NCI-H2107 treated with DMSO at 0.1 percent for 48 hours (cell line): ENCODE data around the gene ATP5F1B.
A peak's percentile ranks its signal among the peaks of the same experiment; 100 is the strongest.

Experiments
- DNase-seq: peaks from one replicate; lab custom pipeline; 2025; ENCODE audit not compliant: unreplicated experiment; lab: John Stamatoyannopoulos, UW

Gene ATP5F1B

GRCh38 chr12:56645717-56646446 lies at the start of gene ATP5F1B:
Gene ATP5F1B (minus strand): TSS chr12:56645984. CDS start chr12:56645963, 21 bp downstream.
- DNase-seq, result peak; percentile 100

GRCh38 chr12:56694161-56694560 lies 48.4 kb upstream of the ATP5F1B start:
- no peak for DNase-seq

GRCh38 chr12:56688846-56689109 lies 43.0 kb upstream of the ATP5F1B start:
- no peak for DNase-seq

- peak; percentile 99 for DNase-seq
Observed at GRCh38 chr12:56688129-56688845, 42.5 kb upstream of the ATP5F1B start, which contains the start of gene PTGES3. Gene PTGES3 (minus strand): TSS chr12:56688284. CDS start chr12:56687999, 285 bp downstream.

- peak; percentile 44 for DNase-seq
Observed at GRCh38 chr12:56687223-56688128, 41.7 kb upstream of the ATP5F1B start.

GRCh38 chr12:56684745-56685359 lies 39.1 kb upstream of the ATP5F1B start:
- DNase-seq, result peak; percentile 19

- no peak for DNase-seq
Observed at GRCh38 chr12:56682323-56682722, 36.5 kb upstream of the ATP5F1B start.

GRCh38 chr12:56679883-56680575 lies 34.2 kb upstream of the ATP5F1B start:
- DNase-seq, result no peak

- DNase-seq, result no peak
Observed at GRCh38 chr12:56678852-56679251, 33.1 kb upstream of the ATP5F1B start.

- no peak for DNase-seq
Observed at GRCh38 chr12:56677680-56678079, 31.9 kb upstream of the ATP5F1B start.

- DNase-seq, result no peak
Observed at GRCh38 chr12:56676851-56677580, 31.2 kb upstream of the ATP5F1B start.

- DNase-seq, result no peak
Observed at GRCh38 chr12:56671608-56672007, 25.8 kb upstream of the ATP5F1B start.

- no peak for DNase-seq
Observed at GRCh38 chr12:56670836-56671235, 25.1 kb upstream of the ATP5F1B start.

GRCh38 chr12:56668197-56668457 lies 22.3 kb upstream of the ATP5F1B start:
- no peak for DNase-seq

- DNase-seq, result no peak
Observed at GRCh38 chr12:56661979-56662638, 16.3 kb upstream of the ATP5F1B start.

GRCh38 chr12:56661560-56661959 lies 15.8 kb upstream of the ATP5F1B start:
- no peak for DNase-seq

GRCh38 chr12:56658921-56659320 lies 13.1 kb upstream of the ATP5F1B start:
- DNase-seq, result no peak

GRCh38 chr12:56657416-56658379 lies 11.9 kb upstream of the ATP5F1B start:
- no peak for DNase-seq
